ENCODE data around the gene TMEM72.

The TMEM72 gene

GRCh38 chr10:44961931-44962750, 51.0 kb downstream of the TMEM72 start:
- no peak for ATAC-seq
- no peak for TF ChIP-seq ZC3H10 (CRISPR knock-in tag; IDR thresholded peaks at IDR 0.05)

GRCh38 chr10:44962870-44963738, 52.0 kb downstream of the TMEM72 start:
- no peak for TF ChIP-seq ESRRG (CRISPR knock-in tag; IDR thresholded peaks at IDR 0.05)
- TF ChIP-seq ZNF70 (CRISPR knock-in tag; IDR thresholded peaks at IDR 0.05): peak; percentile 93
- ATAC-seq: no peak

GRCh38 chr10:44963772-44964633, 52.9 kb downstream of the TMEM72 start:
- TF ChIP-seq GLIS3 (CRISPR knock-in tag; IDR thresholded peaks at IDR 0.05) (no peak), TCF4 (CRISPR knock-in tag; IDR thresholded peaks at IDR 0.05; ENCODE audit: borderline replicate concordance) (no peak), CREB5 (CRISPR knock-in tag; IDR thresholded peaks at IDR 0.05; ENCODE audit: low read depth) (no peak), POU6F1 (CRISPR knock-in tag; IDR thresholded peaks at IDR 0.05; ENCODE audit: borderline replicate concordance, low read depth) (no peak), CSRNP3 (CRISPR knock-in tag; IDR thresholded peaks at IDR 0.05) (no peak), TSHZ2 (CRISPR knock-in tag; IDR thresholded peaks at IDR 0.05) (no peak), ZNF70 (CRISPR knock-in tag; IDR thresholded peaks at IDR 0.05) (no peak), ZNF565 (CRISPR knock-in tag; conservative IDR thresholded peaks at IDR 0.05; ENCODE audit: low read depth) (no peak), PPARA (CRISPR knock-in tag; IDR thresholded peaks at IDR 0.05; ENCODE audit: borderline replicate concordance) (no peak), ISL1 (CRISPR knock-in tag; IDR thresholded peaks at IDR 0.05) (no peak), TOX (CRISPR knock-in tag; IDR thresholded peaks at IDR 0.05; ENCODE audit: borderline replicate concordance) (no peak), ARNTL (CRISPR knock-in tag; IDR thresholded peaks at IDR 0.05; ENCODE audit: borderline replicate concordance, low read depth) (no peak), ZC3H10 (CRISPR knock-in tag; IDR thresholded peaks at IDR 0.05) (no peak), CSDC2 (CRISPR knock-in tag; IDR thresholded peaks at IDR 0.05) (no peak), SNAI2 (CRISPR knock-in tag; IDR thresholded peaks at IDR 0.05) (no peak), ESRRG (CRISPR knock-in tag; IDR thresholded peaks at IDR 0.05) (no peak)

GRCh38 chr10:44965104-44965503, 54.0 kb downstream of the TMEM72 start:
- ATAC-seq: no peak

More at GRCh38 chr10:44963772-44964633, 52.9 kb downstream of the TMEM72 start:
- no peak for ATAC-seq

More at GRCh38 chr10:44965104-44965503, 54.0 kb downstream of the TMEM72 start:
- TF ChIP-seq ZFP30 (CRISPR knock-in tag; IDR thresholded peaks at IDR 0.05): no peak
- no peak for TF ChIP-seq RARB (CRISPR knock-in tag; IDR thresholded peaks at IDR 0.05)
- no peak for TF ChIP-seq OSR1 (CRISPR knock-in tag; IDR thresholded peaks at IDR 0.05)
- TF ChIP-seq GLIS3 (CRISPR knock-in tag; IDR thresholded peaks at IDR 0.05): no peak
- no peak for TF ChIP-seq ZFP3 (CRISPR knock-in tag; IDR thresholded peaks at IDR 0.05)
- TF ChIP-seq ISL1 (CRISPR knock-in tag; IDR thresholded peaks at IDR 0.05): no peak
- TF ChIP-seq ZC3H10 (CRISPR knock-in tag; IDR thresholded peaks at IDR 0.05): no peak
- no peak for TF ChIP-seq PPARA (CRISPR knock-in tag; IDR thresholded peaks at IDR 0.05; ENCODE audit: borderline replicate concordance)
- no peak for TF ChIP-seq POU6F1 (CRISPR knock-in tag; IDR thresholded peaks at IDR 0.05; ENCODE audit: borderline replicate concordance, low read depth)
- TF ChIP-seq SNAI2 (CRISPR knock-in tag; IDR thresholded peaks at IDR 0.05): no peak

All from SK-N-SH treated with all-trans-retinoic acid at 6 μM for 48 hours (cell line).